GM12874 (cell line): ENCODE results near the gene TARDBP.

ENCODE experiments used
- TF ChIP-seq, protein P1 (sequence below): IDR thresholded peaks from 2 replicates; pipeline ENCODE4 v1.5.1; 2011; ENCODE audit warnings: low read depth, mild to moderate bottlenecking, control low read depth, low read length, moderate library complexity; ENCODE audit not compliant: insufficient read depth

TARDBP gene

DNA sequence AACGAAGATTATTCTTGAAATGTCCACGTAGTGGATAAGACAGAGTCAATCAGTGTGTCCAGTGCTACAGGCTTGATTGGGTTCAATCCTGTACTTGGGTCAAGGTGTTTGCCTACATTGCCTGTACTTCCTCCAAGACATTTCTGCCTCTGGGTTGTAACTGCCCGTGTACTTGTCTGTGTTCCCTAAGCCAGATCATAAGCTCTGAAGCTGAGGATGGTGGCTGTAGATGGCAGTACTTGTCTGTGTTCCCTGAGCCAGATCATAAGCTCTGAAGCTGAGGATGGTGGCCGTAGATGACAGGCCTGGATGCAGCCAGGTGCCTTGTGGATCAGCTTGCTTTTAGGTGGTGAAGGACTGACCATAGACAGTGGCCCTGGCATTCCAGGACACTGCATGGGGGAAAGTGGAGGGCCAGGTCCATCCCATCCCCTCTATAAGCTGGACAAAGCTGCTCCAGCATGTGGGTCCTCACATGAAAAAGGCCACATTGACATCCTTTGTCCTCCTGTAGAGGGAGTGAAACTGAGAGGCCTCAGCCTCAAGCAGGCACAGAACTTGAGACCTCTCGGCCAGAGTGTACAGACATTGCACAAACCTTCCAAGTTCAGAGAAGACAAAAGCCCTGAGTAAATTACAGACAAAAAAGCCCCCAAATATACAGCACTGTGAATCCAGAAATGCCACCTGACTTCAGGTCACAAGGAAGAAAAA, 49.4 kb downstream of the TARDBP start:
- TF ChIP-seq, protein P1, sequence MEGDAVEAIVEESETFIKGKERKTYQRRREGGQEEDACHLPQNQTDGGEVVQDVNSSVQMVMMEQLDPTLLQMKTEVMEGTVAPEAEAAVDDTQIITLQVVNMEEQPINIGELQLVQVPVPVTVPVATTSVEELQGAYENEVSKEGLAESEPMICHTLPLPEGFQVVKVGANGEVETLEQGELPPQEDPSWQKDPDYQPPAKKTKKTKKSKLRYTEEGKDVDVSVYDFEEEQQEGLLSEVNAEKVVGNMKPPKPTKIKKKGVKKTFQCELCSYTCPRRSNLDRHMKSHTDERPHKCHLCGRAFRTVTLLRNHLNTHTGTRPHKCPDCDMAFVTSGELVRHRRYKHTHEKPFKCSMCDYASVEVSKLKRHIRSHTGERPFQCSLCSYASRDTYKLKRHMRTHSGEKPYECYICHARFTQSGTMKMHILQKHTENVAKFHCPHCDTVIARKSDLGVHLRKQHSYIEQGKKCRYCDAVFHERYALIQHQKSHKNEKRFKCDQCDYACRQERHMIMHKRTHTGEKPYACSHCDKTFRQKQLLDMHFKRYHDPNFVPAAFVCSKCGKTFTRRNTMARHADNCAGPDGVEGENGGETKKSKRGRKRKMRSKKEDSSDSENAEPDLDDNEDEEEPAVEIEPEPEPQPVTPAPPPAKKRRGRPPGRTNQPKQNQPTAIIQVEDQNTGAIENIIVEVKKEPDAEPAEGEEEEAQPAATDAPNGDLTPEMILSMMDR, result no peak

DNA sequence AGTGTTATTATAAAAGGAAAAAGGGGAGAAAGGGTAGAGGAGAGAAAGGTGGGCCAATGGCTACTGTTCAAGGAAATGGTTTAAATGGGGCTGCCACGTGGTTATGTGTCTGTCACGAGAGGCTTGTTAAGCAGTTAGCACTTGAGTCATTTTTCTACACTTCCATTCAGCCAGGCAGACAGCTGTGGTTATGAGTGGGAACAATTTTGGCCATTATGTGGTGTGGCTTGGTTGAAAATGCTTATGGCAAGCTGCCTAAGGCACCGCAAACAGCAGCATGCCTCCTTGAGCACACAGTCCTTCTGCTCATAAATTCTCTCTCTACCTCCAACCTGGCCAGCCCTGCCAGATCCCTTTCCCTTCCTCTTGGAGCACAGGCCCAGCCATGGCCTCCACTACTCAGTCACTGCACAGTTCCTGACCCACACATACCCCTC, 50.5 kb downstream of the TARDBP start:
- TF ChIP-seq, protein P1, result no peak

DNA sequence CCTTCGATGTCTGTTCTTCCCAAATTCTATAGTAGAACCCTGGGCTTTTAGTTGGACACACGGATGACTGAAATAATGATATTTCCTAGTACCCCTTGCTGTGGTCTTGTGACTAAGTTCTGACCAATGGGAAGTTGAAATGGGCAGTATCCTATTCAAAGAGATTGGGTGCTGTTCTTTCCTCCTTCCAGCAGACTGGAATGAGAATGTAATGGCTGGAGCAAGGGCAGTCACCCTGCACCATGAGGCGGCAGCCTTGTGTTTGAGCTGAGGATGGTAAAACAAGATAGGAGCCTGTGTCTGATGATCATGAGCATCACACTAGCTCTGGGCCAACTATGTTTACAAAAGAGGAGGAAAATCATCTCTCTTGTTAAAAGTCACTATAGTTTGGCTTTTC, 52.5 kb downstream of the TARDBP start:
- TF ChIP-seq, protein P1, result no peak

DNA sequence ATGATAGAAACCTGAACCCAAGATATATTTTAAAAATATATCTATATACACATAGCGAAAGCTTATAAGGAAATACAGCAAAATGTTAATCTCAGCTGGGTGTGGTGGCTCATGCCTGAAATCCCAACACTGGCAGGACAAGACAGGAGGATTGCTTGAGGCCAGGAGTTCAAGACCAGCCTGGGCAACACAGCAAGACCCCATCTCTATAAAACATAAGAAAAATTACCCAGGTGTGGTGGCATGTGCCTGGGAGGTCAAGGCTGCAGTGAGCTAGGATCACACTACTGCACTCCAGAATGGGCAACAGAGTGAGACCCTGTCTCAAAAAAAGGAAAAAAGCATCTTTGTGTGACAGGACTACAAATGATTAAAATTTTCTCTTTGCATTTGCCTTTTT, 53.3 kb downstream of the TARDBP start:
- TF ChIP-seq, protein P1, result no peak

DNA sequence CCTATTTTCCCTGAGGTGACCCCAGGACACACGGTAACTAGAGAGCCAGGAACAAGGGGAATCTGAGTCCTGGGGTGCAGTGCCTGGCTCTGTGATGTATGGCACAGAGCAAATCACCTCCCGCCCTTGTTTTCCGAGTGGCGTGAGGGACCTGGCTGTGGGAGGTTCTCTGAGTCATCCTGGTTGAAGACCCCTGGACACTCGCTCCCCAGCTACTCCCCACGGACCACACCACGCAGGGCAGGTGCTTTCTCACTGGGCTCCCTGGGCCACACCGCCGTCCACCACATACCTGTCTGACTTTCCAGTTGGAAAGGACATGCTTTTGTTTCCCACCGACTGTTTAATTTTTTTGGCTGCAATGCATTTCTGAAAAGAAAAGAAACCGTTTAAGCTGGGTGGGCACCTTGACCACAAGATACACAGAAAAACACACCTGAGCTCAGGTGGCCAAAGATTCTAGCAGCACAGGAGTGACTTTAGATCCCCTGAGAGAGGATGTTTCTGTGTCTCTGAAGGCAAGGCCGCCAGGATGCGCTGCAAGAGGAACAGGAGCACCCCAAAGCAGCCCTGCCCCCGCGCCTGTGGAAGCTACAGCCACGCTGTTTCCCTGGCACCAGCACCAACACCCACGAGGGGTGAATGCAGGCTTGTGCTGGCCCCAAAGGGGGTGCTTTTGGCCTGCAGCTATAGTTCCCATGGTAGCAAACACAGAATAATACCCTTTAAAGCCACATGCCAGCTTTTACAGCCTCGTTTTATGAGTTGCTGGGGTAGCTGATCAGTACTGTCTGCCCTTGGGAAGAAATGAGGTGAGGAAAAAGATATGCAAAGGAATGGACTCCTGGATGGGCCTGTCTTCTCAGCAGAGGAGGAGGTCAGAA, 55.5 kb downstream of the TARDBP start:
- TF ChIP-seq, protein P1, result no peak

DNA sequence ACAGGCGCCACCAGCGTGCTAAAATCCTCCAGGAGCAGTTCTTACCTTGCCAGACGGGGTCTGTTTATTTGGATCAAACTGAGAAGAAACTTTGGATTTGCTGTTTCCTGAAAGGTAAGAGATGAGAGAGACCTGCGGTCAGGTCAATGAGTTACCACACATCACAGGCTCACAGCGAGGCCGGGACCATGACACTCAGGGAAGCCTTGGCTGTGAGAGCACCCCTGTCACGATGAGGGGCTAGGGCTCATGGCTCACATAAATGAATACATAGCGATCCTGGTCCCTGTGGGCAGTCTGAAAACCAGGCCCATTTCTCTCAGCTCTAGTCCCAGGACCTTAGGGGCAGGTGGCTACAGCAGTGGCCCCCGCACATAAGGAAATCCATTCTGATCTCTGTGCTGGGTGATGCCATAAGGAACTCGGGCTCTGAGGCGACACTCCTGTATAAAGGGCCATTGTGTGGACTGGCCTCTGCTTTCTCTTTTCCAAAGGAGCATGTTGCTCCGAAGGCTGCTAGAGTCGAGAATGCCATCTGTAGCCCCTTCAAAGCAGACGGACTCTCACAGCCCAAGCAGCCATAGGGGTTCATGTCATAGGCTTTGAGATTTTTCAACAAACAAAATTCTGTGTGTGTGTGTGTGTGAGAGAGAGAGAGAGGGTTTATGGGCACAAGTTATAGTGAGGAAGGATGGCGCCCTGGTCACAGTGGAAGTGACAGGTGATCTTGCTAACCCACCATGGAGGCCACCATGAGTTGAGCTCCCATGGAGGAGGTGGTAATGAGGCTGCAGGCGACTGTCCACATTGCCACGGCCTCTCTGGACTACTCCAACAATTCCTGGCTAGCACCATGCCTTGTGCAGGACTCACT, 56.4 kb downstream of the TARDBP start:
- TF ChIP-seq, protein P1, result no peak

DNA sequence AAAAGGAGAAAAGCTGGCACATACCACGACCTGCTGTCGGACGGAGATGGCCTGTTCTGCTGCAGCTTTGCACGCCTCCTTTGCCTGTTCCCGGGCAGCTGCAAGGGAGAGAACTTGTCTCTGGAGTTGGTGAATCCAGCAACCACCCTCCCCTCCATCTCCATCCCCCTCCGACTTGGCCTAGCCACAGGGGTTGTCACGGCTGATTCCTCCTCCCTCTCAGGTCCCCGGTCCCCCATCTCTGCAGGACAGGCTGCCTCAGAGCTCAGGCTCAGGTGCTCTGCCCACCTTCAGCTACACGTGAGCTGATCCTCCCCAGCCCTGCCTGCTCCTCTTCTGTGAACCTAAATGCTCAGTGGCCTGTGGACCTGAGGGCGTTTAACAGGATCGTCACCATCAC, 58.4 kb downstream of the TARDBP start:
- TF ChIP-seq, protein P1, result no peak
